ENCODE data around the gene LCA5. TPM values are rescaled to one million over a fixed set of nuclear protein-coding genes. Genes with fewer than 3 reads are reported as not detected.

LCA5 gene
- total and polyA plus RNA-seq, 7 donors, result 0.48 to 2.7 (median 1.1) TPM

DNA sequence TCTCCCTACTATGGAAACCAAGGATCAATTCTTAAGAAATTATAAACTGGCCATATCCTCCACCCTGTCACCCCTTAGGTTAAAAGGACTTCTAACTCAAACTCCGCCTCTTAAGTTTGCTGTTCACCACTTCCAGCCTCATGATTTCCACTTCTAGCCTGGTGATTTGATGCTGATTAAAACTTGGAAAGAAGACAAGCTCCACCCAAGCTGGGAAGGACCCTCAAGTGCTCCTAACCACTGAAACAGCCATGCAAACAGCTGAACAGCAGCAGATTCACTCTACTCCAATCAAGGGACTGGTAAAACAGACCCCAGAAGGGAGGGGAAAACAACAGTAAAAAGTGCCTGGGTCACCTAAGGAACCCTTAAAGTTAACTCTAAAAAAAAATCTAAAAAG lies 10.3 kb downstream of the LCA5 start:
- Histone ChIP-seq H3K27ac (no peak overlapping the region), H3K9me3 (no peaks in the 10 kb centered on the region), H3K27me3 (ENCODE audit: insufficient read depth in 3 of 3, low read length in 2 of 3) (no peaks in the 10 kb centered on the region), H3K4me3 (no peak overlapping the region), H3K36me3 (ENCODE audit: insufficient read depth in 1 of 2, low read depth in 1 of 2) (no peaks in the 10 kb centered on the region), H3K4me1 (no peaks in the 10 kb centered on the region)
- ATAC-seq (no peak), DNase-seq (no peak)
- intact Hi-C loops (cut with DNase I), result no loop called here
- 96 to 100% (median 100%) methylated on average over 1 of the region's 1 CpG for WGBS, 3 donors
- TF ChIP-seq, protein P1, sequence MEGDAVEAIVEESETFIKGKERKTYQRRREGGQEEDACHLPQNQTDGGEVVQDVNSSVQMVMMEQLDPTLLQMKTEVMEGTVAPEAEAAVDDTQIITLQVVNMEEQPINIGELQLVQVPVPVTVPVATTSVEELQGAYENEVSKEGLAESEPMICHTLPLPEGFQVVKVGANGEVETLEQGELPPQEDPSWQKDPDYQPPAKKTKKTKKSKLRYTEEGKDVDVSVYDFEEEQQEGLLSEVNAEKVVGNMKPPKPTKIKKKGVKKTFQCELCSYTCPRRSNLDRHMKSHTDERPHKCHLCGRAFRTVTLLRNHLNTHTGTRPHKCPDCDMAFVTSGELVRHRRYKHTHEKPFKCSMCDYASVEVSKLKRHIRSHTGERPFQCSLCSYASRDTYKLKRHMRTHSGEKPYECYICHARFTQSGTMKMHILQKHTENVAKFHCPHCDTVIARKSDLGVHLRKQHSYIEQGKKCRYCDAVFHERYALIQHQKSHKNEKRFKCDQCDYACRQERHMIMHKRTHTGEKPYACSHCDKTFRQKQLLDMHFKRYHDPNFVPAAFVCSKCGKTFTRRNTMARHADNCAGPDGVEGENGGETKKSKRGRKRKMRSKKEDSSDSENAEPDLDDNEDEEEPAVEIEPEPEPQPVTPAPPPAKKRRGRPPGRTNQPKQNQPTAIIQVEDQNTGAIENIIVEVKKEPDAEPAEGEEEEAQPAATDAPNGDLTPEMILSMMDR (IDR thresholded peaks at IDR 0.05), result no peak

DNA sequence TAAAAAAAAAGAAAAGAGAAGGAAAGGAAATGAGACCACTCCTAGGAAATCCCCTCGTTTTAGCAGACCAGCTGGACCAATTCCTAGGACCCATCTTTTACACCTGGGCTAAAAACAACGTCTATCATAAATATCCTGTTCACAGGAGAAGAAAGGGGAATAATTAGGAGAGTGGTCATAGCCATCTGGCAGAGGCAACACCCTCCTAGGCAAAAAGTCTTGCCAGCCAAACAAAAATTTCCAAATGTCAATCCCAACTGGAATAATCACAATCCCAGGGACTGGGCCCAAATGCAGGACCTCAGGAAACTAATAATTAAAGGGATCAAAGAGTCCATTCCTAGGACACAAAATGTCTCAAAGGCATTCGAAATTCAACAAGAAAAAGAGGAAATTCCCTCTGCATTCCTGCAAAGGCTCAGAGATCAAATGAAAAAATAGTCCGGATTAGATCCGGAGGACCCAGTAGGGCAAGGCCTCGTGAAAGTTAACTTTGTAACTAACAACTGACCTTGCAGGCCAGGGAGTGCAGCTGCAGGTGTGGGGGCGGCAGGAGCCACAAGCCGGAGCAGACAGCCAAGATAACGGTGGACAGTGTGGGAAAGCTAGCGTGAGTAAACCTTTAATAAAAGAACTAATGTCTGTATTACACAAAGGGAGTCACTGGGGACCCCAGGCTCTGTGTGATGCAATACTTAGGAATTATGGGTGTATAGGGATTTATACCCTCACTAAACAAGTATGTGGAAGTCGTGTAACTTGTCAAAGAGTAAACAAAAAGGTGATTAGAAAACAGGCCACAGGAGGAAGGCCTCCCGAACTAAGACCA lies 11.7 kb downstream of the LCA5 start:
- Histone ChIP-seq H3K36me3 (ENCODE audit: insufficient read depth in 1 of 2, low read depth in 1 of 2) (no peaks in the 10 kb centered on the region), H3K4me3 (no peak overlapping the region), H3K27me3 (ENCODE audit: insufficient read depth in 3 of 3, low read length in 2 of 3) (no peaks in the 10 kb centered on the region), H3K9me3 (no peaks in the 10 kb centered on the region), H3K27ac (no peak overlapping the region), H3K4me1 (no peaks in the 10 kb centered on the region)
- intact Hi-C loops (cut with DNase I), result no loop called here
- peak; percentile 21 to 48 for DNase-seq
- peak in 2 of 4 donors; percentile 46 to 65 for ATAC-seq
- WGBS, 3 donors, result 45 to 53% (median 48%) methylated on average over 12 of the region's 12 CpGs
- TF ChIP-seq, protein P1 (IDR thresholded peaks at IDR 0.05), result no peak

DNA sequence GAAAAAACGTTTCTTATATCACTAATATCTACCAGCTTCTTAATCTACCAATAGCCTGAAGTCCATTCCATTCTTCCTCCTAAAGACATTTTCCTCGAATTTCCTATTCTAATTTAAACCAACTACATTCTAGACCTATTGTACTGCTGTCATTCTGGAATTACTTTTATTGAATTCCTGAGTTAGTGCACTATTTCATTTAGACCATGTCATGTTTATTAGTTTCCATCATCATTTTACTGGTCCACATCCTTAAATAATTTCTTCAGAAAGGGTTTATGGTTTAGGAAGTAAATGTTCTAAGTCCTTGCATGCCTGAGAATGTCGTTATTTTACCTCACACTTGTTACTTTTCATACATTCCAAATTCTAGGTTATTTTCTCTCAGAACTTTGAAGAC lies 13.2 kb downstream of the LCA5 start:
- ATAC-seq, result no peak
- no peak for DNase-seq
- H3K4me1 ChIP-seq, result no peaks in the 10 kb centered on the region
- no peaks in the 10 kb centered on the region for H3K9me3 ChIP-seq
- H3K27ac ChIP-seq, result no peak overlapping the region
- TF ChIP-seq, protein P1 (IDR thresholded peaks at IDR 0.05), result no peak
- no peak overlapping the region for H3K4me3 ChIP-seq
- H3K27me3 ChIP-seq (ENCODE audit: insufficient read depth in 3 of 3, low read length in 2 of 3), result no peaks in the 10 kb centered on the region
- intact Hi-C loops (cut with DNase I), result no loop called here
- 86 to 90% (median 88%) methylated on average over 3 of the region's 3 CpGs for WGBS, 3 donors
- no peaks in the 10 kb centered on the region for H3K36me3 ChIP-seq (ENCODE audit: insufficient read depth in 1 of 2, low read depth in 1 of 2)

DNA sequence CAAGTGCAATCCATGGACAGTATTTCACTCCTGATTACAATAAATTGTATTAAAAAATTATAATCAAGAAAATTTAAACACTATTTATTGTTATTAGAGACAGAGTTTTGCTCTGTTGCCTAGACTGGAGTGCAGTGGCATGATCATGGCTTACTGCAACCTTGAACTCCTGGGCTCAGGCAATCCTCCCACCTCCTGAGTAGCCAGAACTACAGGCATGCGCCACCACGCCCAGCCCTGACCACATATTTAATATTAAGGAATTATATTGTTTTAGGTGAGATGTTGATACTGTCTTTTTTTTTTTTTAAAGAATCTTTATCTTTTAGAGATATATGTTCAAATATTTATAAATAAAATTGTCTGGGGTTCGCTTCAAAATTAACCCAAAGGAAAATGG lies 14.6 kb downstream of the LCA5 start:
- intact Hi-C loops (cut with DNase I), result no loop called here
- 95 to 98% (median 96%) methylated on average over 3 of the region's 3 CpGs for WGBS, 3 donors
- no peak for ATAC-seq

More for the DNA sequence above, 14.6 kb downstream of the LCA5 start:
- no peak for DNase-seq
- TF ChIP-seq, protein P1 (IDR thresholded peaks at IDR 0.05), result no peak
- Histone ChIP-seq H3K36me3 (ENCODE audit: insufficient read depth in 1 of 2, low read depth in 1 of 2) (no peaks in the 10 kb centered on the region), H3K9me3 (no peaks in the 10 kb centered on the region), H3K4me1 (no peaks in the 10 kb centered on the region), H3K4me3 (no peak overlapping the region), H3K27ac (no peak overlapping the region), H3K27me3 (ENCODE audit: insufficient read depth in 3 of 3, low read length in 2 of 3) (no peaks in the 10 kb centered on the region)

Measured in psoas muscle (tissue), 8 donors.